ENCODE results near the gene GLRX2. TPM values are rescaled to one million over a fixed set of nuclear protein-coding genes. Genes with fewer than 3 reads are reported as not detected.

Gene GLRX2
- total RNA-seq, 1 experiment from 2014 or later: 74.2 TPM

- ChIA-PET CTCF (interaction anchor here (0.7 to 1.1 kb wide), 3 partner anchors 9 to 20 kb away, joined by 3 read pairs; no protein-coding TSS in a partner anchor), POLR2A (interaction anchor here (0.9 to 5.3 kb wide), 6 partner anchors 10 to 25 kb away, joined by 3 to 52 read pairs (median 4); partner anchors contain the start of genes GLRX2 and UCHL5)
- Mint-ChIP-seq H3K27me3 (ENCODE audit: insufficient read depth, unreplicated experiment) (no peaks in the 10 kb centered on the region), H3K4me1 (ENCODE audit: insufficient read depth, unreplicated experiment) (no peaks in the 10 kb centered on the region), H3K9me3 (ENCODE audit: unreplicated experiment) (no peaks in the 10 kb centered on the region), H3K4me3 (ENCODE audit: unreplicated experiment) (no peak overlapping the region), H3K27ac (ENCODE audit: low read depth, unreplicated experiment) (no peak overlapping the region), H3K36me3 (ENCODE audit: insufficient read depth, unreplicated experiment) (peaks cover 71% of the 10 kb centered on the region)
- BruUV-seq (replicated peaks): no TSS peak
- intact Hi-C loops (cut with micrococcal nuclease): no loop called here
- TF ChIP-seq, protein P1, sequence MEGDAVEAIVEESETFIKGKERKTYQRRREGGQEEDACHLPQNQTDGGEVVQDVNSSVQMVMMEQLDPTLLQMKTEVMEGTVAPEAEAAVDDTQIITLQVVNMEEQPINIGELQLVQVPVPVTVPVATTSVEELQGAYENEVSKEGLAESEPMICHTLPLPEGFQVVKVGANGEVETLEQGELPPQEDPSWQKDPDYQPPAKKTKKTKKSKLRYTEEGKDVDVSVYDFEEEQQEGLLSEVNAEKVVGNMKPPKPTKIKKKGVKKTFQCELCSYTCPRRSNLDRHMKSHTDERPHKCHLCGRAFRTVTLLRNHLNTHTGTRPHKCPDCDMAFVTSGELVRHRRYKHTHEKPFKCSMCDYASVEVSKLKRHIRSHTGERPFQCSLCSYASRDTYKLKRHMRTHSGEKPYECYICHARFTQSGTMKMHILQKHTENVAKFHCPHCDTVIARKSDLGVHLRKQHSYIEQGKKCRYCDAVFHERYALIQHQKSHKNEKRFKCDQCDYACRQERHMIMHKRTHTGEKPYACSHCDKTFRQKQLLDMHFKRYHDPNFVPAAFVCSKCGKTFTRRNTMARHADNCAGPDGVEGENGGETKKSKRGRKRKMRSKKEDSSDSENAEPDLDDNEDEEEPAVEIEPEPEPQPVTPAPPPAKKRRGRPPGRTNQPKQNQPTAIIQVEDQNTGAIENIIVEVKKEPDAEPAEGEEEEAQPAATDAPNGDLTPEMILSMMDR (IDR thresholded peaks at IDR 0.05; ENCODE audit: unreplicated experiment): no peak
- no peak for DNase-seq (ENCODE audit: unreplicated experiment)
Observed at GRCh38 chr1:193083365-193084088, 21.7 kb downstream of the GLRX2 start.

GRCh38 chr1:193079187-193079586 lies 26.0 kb downstream of the GLRX2 start:
- H3K36me3 Mint-ChIP-seq (ENCODE audit: insufficient read depth, unreplicated experiment): peaks cover 78% of the 10 kb centered on the region
- no TSS peak for BruUV-seq (replicated peaks)

GRCh38 chr1:193077991-193078390 lies 27.2 kb downstream of the GLRX2 start:
- no peaks in the 10 kb centered on the region for H3K9me3 Mint-ChIP-seq (ENCODE audit: unreplicated experiment)
- TF ChIP-seq, protein P1 (IDR thresholded peaks at IDR 0.05; ENCODE audit: unreplicated experiment): no peak
- H3K36me3 Mint-ChIP-seq (ENCODE audit: insufficient read depth, unreplicated experiment): peaks cover 73% of the 10 kb centered on the region
- no TSS peak for BruUV-seq (replicated peaks)
- H3K4me1 Mint-ChIP-seq (ENCODE audit: insufficient read depth, unreplicated experiment): no peaks in the 10 kb centered on the region
- intact Hi-C loops (cut with micrococcal nuclease): no loop called here
- H3K4me3 Mint-ChIP-seq (ENCODE audit: unreplicated experiment): no peak overlapping the region
- ChIA-PET POLR2A (interaction anchor here (0.6 to 3.2 kb wide), 3 partner anchors 8 to 26 kb away, joined by 3 to 11 read pairs (median 3); partner anchors contain the start of genes GLRX2, RO60 and UCHL5), CTCF (no interaction called here)
- no peaks in the 10 kb centered on the region for H3K27me3 Mint-ChIP-seq (ENCODE audit: insufficient read depth, unreplicated experiment)
- DNase-seq (ENCODE audit: unreplicated experiment): no peak
- H3K27ac Mint-ChIP-seq (ENCODE audit: low read depth, unreplicated experiment): no peak overlapping the region

More at GRCh38 chr1:193079187-193079586, 26.0 kb downstream of the GLRX2 start:
- no peaks in the 10 kb centered on the region for H3K9me3 Mint-ChIP-seq (ENCODE audit: unreplicated experiment)
- CTCF ChIA-PET: interaction anchor here (0.7 to 1.2 kb wide), 2 partner anchors 12 to 25 kb away, joined by 3 read pairs; no protein-coding TSS in a partner anchor
- POLR2A ChIA-PET: interaction anchor here (0.9 to 3.2 kb wide), 4 partner anchors 13 to 25 kb away, joined by 3 to 11 read pairs (median 6); partner anchors contain the start of genes GLRX2, RO60 and UCHL5
- TF ChIP-seq, protein P1 (IDR thresholded peaks at IDR 0.05; ENCODE audit: unreplicated experiment): no peak
- intact Hi-C loops (cut with micrococcal nuclease): no loop called here
- DNase-seq (ENCODE audit: unreplicated experiment): no peak
- no peaks in the 10 kb centered on the region for H3K4me1 Mint-ChIP-seq (ENCODE audit: insufficient read depth, unreplicated experiment)
- H3K4me3 Mint-ChIP-seq (ENCODE audit: unreplicated experiment): no peak overlapping the region
- H3K27ac Mint-ChIP-seq (ENCODE audit: low read depth, unreplicated experiment): no peak overlapping the region
- no peaks in the 10 kb centered on the region for H3K27me3 Mint-ChIP-seq (ENCODE audit: insufficient read depth, unreplicated experiment)

DNA sequence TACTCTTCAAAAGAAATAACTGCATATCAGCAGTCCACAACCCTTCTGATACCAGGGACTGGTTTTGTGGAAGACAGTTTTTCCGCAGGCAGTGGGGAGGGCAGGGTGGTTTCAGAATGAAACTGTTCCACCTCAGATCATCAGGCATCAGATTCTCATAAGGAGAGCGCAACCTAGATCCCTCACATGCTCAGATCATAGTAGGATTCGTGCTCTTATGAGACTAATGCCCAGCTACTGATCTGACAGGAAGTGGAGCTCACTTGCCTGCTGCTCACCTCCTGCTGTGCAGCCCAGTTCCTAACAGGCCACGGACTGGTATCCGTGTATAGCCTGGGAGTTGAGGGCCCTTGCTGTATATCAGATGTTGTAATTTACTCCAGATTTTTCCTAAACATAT lies 34.3 kb downstream of the GLRX2 start:
- intact Hi-C loops (cut with micrococcal nuclease): no loop called here
- POLR2A ChIA-PET: interaction anchor here (0.6 to 3.7 kb wide), 8 partner anchors 10 to 341 kb away, joined by 3 to 21 read pairs (median 6); partner anchors contain the start of genes CDC73, GLRX2, RO60 and UCHL5
- CTCF ChIA-PET: interaction anchor here (1.4 kb wide), 1 partner anchor 12 kb away, joined by 5 read pairs; the partner anchor contains the start of gene UCHL5
- peaks cover 29% of the 10 kb centered on the region for H3K36me3 Mint-ChIP-seq (ENCODE audit: insufficient read depth, unreplicated experiment)
- H3K9me3 Mint-ChIP-seq (ENCODE audit: unreplicated experiment): no peaks in the 10 kb centered on the region
- H3K4me3 Mint-ChIP-seq (ENCODE audit: unreplicated experiment): no peak overlapping the region
- no TSS peak for BruUV-seq (replicated peaks)
- TF ChIP-seq, protein P1 (IDR thresholded peaks at IDR 0.05; ENCODE audit: unreplicated experiment): no peak
- H3K27me3 Mint-ChIP-seq (ENCODE audit: insufficient read depth, unreplicated experiment): no peaks in the 10 kb centered on the region
- H3K27ac Mint-ChIP-seq (ENCODE audit: low read depth, unreplicated experiment): no peak overlapping the region
- DNase-seq (ENCODE audit: unreplicated experiment): no peak
- H3K4me1 Mint-ChIP-seq (ENCODE audit: insufficient read depth, unreplicated experiment): peaks cover 9% of the 10 kb centered on the region
